NCI-H345 treated with DMSO at 0.1 percent for 48 hours (cell line): ENCODE data around the gene VAT1L.
"Not testable (repeated sequence)": the region's sequence is repeated elsewhere in the genome, so short reads cannot be mapped to it uniquely, and the experiment has no call there.

Source experiments
- DNase-seq: peaks from one replicate; lab custom pipeline; 2025; ENCODE audit not compliant: unreplicated experiment; lab: John Stamatoyannopoulos, UW

The VAT1L gene

DNA sequence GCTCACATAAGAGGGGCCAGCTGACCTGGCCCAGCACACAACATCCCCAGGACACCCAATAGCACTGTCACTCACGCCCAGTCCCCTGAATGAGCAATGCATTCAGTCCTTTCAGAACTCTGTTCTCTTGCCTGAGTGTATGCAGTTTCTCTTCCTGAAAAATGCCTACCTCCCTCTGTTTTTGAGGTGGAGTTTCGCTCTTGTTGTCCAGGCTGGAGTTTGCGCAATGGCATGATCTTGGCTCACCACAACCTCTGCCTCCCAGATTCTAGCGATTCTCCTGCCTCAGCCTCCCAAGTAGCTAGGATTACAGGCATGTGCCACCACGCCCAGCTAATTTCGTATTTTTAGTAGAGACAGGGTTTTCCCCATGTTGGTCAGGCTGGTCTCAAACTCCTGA, 159.2 kb downstream of the VAT1L start:
- not testable (repeated sequence) for DNase-seq

DNA sequence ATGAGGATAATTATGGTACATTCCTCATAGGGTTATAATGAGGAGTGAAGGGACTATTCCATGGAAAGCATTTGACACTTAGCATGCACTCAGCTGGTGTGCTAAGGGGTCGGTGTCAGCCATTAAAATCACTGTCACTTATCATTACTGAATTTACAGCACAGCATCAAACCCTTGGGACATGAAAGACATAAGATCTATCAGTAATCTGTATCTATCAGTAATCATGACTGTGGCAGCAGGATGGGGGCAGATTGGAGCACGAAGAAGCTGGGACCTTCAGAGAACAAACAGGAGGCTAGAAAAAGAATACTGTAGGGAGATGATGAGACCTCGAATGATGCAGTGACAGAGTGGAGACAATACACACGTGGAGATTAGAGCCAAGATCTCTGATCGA, 160.5 kb downstream of the VAT1L start:
- DNase-seq = no peak

GRCh38 chr16:77949445-77949844, 161.1 kb downstream of the VAT1L start:
- DNase-seq = no peak

- peak; percentile 9 for DNase-seq
These were observed 163.4 kb downstream of the VAT1L start for GRCh38 chr16:77951788-77952187.

GRCh38 chr16:77955127-77955526, 166.8 kb downstream of the VAT1L start:
- DNase-seq = peak; percentile 5

DNA sequence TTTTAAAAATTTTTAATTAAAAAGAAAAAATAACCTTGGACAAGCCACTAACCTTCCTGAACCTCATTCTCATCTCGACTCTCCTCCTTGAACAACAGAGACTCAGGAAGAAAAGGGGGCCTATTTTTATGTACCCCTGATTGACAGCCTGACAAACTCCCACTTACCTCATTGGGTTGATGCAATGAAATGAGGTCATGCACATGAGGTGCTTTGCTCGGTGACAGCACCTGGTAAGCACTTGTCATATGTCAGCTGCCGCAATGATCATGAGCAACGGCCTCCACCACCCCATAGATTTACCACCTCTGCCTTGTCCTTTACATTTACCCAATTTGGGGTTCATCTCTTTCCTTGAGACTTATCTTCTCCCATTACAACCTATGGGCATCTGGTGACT, 167.9 kb downstream of the VAT1L start:
- no peak for DNase-seq

DNA sequence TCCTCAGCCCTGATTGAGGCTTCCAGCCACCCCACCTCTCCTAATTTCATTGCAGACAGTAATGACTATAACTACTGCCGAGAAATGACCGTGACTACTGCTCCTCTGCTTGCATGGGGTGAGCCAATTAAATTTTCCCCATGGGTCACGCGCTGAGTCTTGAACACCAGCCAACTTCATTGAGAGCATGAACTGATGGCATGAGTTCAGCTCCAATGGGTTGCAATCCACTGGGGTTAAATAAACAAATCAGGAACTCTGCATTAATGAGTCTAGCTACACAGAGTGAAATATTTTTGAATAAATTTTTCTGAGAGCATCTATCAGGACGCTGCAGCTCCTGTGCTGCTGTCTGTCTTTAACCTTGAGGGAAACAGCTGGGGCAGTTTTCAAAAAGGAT, 172.4 kb downstream of the VAT1L start:
- no peak for DNase-seq

DNA sequence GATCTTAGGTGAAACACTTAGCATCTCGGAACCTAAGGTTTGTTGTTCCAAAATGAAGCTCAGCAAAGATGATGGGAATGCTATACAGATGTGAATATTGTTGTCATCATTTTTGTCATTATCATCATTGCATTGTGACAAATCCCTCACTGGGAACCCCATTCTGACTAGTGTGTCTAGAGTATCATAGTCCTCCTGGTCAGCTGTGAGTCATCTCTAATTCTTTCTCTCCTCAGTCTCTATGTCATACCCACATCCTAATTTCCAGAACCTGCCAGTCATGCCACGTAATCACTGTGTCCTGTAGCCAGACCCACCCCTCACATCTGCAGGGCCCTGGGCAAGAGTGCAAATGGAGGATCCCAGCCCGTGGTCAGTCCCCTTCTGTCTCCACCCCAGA, 173.4 kb downstream of the VAT1L start:
- no peak for DNase-seq

DNA sequence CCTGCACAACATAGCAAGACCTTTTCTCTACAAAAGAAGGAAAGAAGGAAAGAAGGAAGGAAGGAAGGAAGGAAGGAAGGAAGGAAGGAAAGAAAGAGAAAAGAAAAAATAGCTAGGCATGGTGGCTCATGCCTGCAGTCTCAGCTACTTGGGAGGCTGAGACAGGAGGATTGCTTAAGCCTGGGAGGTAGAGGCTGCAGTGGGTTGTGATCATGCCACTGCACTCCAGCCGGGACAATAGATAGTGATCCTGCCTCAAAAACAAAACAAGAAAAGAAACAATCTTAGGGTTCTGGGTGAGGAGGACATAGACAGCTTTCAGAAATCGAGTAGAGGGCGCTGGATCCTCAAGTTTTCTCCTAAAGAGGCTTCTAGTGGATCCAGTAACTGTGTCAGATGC, 174.3 kb downstream of the VAT1L start:
- DNase-seq = no peak

DNA sequence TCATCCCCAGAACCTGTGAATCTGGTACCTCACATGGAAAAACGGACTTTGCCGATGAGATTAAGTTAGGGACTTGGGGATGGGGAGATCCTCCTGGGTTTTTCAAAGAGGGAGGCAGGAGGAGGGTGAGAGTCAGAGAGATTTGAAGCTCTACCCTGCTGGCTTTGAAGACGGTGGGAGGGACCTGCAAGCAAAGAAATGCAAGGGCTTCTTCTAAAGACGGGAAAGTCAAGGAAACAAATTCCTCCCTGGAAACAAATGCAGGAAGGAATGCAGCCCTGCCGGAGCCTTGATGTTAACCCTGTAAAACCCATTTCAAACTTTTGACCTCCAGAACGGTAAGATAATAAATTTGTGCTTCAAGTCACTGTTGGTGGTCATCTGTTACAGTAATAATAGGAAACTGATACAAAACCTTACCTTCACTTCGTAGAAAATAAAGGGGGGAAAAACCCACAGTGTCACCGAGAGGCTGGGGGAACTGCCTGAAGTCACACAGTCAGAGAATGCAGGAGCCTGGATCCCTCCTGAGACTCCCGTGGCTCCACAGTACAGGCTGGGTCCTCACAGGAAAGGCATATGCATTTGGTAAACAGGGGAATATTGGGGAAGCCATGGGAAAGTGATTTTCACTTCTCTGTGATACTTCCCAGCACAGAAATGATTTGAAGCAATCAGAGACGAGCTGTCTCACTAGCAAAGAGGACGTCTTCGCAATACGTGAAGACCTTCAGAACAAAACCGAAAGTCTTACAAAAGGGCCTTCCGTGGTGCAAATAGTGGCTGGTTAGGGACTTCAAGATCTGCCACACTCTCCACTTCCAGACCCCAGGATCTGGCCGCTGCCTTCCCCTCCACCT, 175.1 kb downstream of the VAT1L start:
- no peak for DNase-seq

DNA sequence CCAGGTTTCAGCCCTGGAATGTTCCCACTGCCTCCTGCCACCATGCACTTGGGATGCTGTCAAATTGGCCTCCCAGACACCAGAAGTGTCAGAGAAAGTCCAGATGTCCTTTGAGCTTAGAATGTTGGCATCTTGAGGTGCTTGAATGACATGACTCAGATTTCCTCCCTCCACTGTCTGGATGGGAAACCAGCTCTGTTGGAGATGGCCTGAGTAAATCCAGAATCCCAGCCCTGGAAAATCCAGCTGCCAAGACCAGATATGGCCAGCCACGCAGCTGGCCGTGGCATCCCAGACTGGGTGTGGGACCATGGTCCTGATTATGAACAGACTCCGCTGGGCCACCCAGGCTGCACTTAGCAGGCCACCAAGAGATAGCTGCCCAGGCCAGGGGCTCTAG, 177.0 kb downstream of the VAT1L start:
- DNase-seq = no peak

DNA sequence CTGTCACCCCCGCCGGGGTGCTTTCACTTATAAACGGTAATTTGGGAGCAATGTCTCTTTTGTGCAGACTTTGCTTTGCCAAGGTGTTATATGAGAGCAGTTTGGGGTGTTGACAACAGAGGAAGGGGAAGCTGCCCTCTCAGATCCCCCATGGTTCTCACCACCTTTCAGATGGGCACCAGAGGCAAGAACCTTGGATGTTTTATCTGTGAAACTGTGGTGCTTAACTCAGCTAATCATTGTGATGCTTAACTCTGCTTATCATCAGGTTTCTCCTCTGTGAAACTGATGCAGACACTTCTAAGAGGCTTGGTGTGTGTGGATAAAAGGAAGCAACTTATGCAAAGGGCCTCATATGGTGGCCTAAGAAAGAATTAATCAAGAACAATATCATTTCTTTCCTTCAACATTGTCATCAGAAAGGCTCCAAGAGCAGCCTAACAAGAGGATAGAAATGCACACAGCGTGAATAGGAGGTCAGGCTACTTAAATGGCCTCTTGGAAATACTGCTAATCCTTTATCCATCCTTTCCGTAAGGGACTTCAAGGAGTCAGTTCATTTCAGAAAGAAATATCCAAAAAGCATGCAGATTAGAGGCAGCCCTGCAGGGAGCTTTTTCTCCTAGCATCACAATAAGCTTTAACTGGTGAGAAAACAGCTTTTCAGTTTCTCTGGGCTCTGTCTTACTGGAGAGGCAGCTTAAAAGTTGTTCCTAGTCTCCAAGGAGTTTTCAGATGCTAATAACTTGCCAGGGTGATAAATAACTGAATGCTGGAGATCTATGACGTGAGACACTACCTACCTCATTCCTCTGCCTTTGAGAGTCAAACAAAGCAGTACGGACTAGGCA, 178.9 kb downstream of the VAT1L start:
- no peak for DNase-seq

DNA sequence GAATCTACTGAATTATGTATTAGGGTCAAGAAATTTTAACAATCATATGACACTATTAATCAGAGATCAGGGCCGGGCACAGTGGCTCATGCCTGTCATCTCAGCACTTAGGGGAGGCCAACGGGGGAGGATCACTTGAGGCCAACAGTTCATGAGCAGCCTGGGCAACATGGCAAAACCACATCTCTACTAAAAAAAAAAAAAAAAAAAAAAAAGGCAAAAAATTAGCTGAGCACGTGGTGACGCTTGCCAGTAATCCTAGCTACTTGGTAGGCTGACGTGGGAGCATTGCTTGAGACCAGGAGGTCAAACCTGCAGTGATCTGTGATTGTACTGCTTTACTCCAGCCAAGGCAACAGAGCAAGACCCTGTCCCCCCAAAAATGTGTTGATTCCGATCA, 181.5 kb downstream of the VAT1L start:
- DNase-seq = no peak

- no peak for DNase-seq
These were observed 182.0 kb downstream of the VAT1L start for GRCh38 chr16:77970371-77970770.

- DNase-seq = peak; percentile 28
These were observed 183.1 kb downstream of the VAT1L start for GRCh38 chr16:77971306-77972061.

DNA sequence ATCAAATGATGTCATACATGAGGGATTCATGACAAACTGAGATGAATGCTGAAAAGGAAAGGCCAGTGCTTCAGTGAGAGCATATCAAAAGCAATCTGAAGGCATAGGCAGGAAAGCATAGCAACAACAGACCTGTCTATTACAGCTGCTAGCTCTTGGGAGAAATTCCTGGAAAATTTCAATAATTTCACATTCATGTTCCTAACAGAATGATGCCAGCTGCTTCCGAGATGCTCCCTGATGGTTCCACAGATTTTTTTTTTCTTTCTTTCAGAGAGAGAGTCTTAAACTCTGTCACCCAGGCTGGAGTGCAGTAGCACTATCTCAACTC, 183.7 kb downstream of the VAT1L start:
- no peak for DNase-seq

DNA sequence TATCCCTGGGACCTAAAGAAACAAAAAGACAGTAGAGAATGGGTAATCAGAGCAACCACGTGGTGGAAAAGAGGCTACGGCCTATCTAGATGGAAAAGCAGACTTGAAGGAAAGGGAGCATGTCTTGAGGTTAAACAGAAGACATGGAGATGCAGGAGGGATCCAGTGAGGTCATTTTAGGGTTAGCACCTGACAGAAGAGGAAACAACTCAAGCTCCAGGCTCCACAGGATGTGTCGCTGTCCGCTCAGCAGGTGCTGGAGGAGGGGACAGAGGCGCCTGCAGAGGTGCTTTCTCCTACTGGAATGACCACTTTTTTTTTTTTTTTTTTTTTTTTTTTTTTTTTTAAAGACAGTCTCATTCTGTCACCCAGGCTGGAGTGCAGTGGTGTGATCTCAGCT, 186.5 kb downstream of the VAT1L start:
- DNase-seq = no peak

GRCh38 chr16:77975942-77976341, 187.6 kb downstream of the VAT1L start:
- no peak for DNase-seq

GRCh38 chr16:77977339-77977738, 189.0 kb downstream of the VAT1L start:
- DNase-seq = no peak

DNA sequence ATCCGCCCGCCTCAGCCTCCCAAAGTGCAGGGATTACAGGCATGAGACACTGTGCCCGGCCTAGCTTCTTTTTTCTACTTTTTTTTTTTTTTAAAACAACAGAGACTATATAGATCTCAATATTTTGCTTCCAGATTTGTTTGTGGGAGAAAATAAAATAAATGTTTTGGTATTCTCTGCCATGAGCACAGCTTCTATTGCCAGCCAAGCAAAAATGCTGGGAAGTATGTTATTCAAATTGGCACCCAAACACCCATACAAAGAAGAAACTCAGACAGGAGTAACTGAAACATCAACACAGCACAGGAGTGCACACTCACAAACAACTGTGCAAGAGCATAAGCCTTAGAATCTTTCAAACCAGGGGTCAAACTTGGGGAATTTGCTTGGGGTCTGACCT, 196.7 kb downstream of the VAT1L start:
- no peak for DNase-seq

GRCh38 chr16:77986011-77986740, 197.8 kb downstream of the VAT1L start:
- DNase-seq = no peak
